AG09319 (cell line): ENCODE measurements around the gene SLC27A4.
"Not testable (repeated sequence)": the region's sequence is repeated elsewhere in the genome, so short reads cannot be mapped to it uniquely, and the experiment has no call there.

ENCODE experiments used
- DNase-seq: peaks from one replicate; pipeline ENCODE4 v3.0.0-alpha.2; 2010; ENCODE audit warnings: low read depth; ENCODE audit errors: extremely low read depth
- TF ChIP-seq, protein P1 (sequence below): IDR thresholded peaks from 2 replicates; pipeline ENCODE4 v1.5.1; 2011; ENCODE audit warnings: low read depth, mild to moderate bottlenecking, inconsistent platforms, low read length, moderate library complexity

The SLC27A4 gene

DNA sequence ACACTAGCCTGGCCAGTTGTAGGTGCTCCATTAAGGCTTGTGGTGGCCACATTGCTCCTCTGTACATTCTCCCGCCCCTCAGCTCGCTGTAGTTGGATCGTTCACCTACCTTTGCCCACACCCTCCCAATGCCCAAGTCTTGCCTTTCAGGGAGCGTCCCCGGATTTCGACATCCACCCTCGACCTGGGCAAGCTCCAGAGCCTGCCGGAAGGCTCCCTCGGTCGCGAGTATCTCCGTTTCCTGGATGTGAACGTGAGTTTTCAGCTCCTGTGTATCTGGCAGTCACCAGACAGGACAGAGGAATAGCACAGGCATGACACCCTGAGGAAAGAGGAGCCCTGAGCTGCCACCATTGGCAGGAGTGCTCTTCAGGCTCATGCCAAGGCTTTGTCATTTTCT lies 14.7 kb upstream of the SLC27A4 start:
- no peak for DNase-seq
- TF ChIP-seq, protein P1, sequence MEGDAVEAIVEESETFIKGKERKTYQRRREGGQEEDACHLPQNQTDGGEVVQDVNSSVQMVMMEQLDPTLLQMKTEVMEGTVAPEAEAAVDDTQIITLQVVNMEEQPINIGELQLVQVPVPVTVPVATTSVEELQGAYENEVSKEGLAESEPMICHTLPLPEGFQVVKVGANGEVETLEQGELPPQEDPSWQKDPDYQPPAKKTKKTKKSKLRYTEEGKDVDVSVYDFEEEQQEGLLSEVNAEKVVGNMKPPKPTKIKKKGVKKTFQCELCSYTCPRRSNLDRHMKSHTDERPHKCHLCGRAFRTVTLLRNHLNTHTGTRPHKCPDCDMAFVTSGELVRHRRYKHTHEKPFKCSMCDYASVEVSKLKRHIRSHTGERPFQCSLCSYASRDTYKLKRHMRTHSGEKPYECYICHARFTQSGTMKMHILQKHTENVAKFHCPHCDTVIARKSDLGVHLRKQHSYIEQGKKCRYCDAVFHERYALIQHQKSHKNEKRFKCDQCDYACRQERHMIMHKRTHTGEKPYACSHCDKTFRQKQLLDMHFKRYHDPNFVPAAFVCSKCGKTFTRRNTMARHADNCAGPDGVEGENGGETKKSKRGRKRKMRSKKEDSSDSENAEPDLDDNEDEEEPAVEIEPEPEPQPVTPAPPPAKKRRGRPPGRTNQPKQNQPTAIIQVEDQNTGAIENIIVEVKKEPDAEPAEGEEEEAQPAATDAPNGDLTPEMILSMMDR, result no peak

DNA sequence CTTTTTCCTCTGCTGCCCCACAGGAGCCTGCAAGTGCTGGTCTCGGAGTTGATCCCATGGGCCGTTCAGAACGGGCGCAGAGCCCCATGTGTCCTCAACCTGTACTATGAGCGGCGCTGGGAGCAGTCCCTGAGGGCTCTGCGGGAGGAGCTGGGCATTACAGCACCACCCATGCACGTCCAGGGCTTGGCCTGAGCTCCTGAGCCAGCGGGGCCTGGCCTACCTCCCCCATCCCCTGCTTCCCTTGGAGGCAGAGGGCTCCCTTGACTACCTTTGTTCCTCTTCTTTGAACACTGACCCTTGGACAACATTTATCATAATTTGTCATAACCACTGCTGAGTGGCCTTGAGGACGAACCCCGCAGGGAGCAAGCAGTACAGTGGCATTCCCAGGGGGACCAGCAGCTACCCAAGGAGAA lies 6.9 kb upstream of the SLC27A4 start:
- TF ChIP-seq, protein P1, result no peak
- no peak for DNase-seq

- TF ChIP-seq, protein P1, result no peak
- DNase-seq, result no peak
These were observed 5.2 kb upstream of the SLC27A4 start for GRCh38 chr9:128335161-128335560.

- no peak for DNase-seq
- TF ChIP-seq, protein P1, result no peak
These were observed 4.4 kb upstream of the SLC27A4 start for GRCh38 chr9:128335914-128336313.

DNA sequence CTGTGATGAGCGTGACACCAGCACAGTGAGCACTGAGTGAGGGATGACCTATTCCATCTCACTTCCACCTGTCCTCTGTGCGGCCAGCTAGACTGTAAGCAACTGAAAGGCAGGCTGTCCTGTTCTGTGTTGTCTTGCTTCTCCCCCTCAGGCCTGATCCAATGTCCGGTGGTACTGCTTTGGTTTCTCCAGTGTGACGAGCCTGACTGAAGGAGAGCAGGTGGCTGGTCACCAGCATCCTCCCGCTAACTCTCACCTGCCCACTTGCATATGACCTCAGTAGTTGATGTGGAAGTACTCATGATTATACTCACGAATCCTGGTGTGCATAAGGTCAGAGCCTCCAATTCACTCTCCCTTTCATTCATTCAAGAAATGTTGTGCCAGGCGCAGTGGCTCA lies 2.4 kb upstream of the SLC27A4 start:
- TF ChIP-seq, protein P1, result no peak
- DNase-seq, result no peak

DNA sequence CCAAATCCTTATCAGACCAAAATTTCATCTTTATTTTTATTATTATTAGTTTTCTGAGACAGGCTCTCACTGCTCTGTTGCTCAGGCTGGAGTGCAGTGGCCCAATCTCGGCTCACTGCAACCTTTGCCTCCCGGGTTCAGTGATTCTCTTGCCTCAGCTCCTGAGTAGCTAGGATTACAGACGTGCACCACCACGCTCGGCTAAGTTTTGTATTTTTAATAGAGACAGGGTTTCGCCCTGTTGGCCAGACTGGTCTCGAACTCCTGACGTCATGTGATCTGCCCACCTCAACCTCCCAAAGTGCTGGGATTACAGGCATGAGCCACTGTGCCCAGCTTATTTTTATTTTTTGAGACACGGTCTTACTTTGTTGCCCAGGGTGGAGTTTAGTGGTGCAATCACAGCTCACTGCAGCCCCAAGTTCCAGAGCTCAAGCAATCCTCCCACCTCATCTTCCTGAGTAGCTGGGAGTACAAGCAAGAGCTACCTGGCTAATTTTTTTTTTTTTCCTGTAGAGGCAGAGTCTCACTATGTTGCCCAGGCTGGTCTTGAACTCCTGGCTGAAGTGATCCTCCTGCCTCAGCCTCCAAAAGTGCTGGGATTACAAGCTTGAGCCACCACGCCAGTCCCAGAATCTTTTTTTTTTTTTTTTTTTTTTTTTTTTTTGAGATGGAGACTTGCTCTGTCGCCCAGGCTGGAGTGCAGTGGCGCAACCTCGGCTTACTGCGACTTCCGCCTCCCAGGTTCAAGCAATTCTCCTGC lies 1.3 kb upstream of the SLC27A4 start:
- not testable (repeated sequence) for DNase-seq

DNA sequence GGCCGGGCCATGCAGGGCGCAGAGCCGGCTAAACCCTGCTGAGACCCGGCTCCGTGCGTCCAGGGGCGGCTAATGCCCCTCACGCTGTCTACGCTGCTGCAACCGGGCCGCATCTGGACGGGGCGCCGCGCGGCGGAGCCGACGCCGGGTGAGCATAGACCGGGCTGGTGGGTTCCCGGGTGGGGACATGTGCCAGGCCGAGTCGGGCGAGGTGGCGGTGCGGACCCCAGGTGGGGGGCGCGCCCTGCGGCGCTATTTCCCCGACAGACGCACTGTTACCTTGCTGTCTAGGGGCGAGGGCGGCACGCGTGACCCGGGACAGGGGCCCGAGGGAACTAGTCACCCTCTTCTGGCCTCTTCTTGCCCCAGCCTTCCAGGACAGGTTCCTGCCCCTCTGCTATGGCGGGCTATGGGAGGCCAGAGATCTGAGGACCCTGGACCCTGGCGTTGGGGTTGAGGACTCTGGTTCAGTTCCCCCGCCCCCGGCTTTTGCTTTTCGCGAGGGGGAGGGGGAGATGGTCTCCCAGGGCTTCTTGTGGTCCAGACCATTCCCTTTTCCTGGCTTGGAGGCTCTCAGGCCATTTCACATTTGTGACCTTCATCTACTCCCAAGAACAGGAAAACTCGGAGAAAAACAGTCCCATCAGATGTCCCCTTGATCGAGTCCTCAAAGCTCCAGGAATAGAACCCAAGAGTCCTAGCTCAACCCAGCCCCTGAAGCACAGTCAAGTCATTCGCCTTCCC lies 536 bp downstream of the SLC27A4 start:
- no peak for DNase-seq
- TF ChIP-seq, protein P1, result no peak
